Activated T-cell treated with anti-CD3 and anti-CD28 coated beads for 1 hour (primary cell): ENCODE results near the gene ANKRD34A.

Experiments used
- DNase-seq: peaks from one replicate; pipeline ENCODE4 v3.0.0-alpha.2; 2020; ENCODE audit warnings: low read depth

The ANKRD34A gene

DNA sequence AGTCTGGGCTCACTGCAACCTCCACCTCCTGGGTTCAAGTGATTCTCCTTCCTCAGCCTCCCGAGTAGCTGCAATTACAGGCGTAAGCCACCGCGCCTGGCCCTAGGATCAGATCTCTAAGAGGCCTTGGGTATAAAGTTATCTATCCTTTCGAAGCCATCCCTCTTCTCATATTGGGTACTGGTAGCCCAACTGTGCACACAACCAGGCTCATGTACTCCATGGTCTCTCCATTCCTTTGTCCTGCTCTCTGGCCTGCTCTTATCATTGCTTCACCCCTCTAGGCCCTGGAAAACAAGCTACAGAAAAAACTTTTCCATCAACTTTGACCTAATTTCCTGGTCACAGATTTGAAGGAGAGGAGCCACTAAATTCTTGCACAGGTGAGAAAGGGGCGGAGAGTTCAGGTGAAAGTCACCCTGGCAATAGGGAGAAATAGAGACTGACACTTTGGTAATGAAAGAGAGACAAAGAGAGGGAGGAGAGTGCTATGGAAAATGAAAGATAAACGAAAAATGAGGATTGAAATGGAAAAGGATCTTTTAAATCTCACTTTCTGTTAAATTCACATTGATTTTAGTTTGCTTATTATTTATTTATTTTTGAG, 26.0 kb upstream of the ANKRD34A start:
- DNase-seq = no peak

DNA sequence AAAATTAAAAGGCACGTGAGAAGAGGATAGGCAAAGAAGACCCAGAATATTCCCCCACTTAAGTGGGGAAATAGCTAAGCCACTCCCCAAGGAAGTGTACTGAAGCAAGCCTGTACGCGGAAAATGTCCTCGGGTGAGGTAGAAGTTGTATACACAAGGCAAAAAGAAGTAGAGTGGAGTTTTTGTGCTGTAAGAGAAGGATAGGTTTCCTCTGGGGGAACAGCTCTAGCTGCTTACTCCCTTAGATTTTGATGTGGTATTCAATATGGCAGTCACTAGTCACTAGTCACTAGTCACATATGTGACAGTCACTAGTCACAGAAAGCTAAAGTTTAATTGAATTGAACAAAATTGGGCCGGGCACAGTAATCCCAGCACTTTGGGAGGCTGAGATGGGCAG, 24.4 kb upstream of the ANKRD34A start:
- DNase-seq = no peak

DNA sequence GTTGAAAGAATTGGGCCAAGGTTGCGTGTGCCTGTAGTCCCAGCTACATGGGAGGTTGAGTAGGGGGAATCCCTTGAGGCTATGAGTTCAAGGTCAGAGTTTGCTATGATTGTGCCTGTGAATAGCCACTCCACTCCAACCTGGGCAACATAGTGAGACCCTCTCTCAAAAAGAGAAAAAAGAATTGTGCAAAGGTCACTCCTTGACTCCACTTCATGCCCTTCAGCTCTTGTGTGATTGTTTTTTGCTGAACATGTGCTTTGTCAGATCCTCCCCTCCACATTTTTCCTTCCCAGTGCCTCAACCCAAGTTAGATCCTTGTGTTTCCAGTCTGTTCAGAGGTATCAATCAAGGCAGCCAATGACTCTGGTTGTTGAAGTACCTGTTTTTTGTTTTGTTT, 23.6 kb upstream of the ANKRD34A start:
- no peak for DNase-seq

DNA sequence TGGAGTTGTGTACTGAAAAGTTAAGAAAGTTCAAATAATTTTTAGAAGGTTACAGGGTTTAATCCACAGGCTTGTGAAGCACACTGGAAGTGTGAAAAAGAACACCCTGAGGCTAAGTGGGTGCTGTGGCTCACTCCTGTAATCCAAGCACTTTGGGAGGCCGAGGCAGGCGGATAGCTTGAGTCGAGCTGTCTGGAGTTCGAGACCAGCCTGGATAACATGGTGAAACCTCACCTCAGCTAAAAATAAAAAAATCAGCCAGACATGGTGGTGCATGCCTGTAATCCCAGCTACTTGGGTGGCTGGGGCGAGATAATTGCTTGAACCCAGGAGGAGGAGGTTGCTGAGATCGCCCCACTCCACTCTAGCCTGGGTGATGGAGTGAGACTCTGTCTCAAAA, 22.2 kb upstream of the ANKRD34A start:
- no peak for DNase-seq

GRCh38 chr1:145985502-145986439, 21.4 kb upstream of the ANKRD34A start:
- no peak for DNase-seq

DNA sequence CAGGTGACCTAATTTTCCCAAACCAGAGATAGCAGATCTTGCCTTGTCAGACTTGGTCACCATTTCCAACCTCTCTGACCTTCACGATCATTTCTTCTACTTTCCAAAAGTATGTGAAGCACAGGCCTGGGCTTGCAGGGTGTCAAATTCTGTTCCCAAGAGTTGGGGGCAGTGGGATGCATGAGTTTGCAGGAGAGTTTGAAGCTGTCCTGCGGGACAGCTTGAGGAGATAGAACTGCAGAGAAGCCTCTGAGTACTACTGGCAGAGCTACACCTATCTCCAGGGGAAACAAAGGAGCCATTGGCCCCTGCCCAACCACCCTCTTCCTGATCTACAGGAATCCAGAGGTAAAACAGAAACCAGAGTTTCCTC, 20.7 kb upstream of the ANKRD34A start:
- no peak for DNase-seq

DNA sequence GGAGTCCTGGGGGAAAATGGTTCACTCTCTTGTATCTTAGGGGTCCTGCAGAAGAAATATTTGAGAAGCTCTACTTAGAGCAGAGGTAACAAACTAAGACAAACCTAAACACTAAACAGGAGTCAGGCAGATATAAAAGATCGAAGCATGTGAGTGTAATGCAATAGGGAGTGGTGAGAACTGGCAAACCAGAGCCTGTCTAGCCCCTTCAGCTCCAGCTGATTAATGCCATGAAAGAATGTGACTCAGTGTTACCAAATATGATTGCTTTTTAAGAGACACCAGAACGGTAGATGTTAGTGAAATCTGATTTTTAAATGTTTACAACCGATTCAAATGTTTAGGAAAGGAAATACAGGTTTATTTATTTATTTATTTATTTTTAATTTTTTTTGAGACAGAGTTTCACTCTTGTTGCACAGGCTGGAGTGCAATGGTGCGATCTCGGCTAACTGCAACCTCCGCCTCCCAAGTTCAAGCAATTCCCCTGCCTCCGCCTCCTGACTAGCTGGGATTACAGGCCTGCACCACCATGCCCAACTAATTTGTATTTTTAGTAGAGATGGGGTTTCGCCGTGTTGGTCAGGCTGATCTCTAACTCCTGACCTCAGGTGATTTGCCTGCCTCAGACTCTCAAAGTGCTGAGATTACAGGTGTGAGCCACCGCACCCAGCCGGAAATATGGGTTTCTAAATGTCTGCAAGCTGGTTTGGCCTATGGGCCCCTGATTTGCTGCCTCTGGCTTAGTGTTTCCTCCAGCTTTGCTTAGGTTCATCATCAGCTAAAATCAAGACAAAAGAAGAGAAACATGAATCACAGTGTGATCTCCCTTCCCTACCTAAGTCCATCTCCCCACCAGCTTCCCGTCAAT, 19.8 kb upstream of the ANKRD34A start:
- no peak for DNase-seq

DNA sequence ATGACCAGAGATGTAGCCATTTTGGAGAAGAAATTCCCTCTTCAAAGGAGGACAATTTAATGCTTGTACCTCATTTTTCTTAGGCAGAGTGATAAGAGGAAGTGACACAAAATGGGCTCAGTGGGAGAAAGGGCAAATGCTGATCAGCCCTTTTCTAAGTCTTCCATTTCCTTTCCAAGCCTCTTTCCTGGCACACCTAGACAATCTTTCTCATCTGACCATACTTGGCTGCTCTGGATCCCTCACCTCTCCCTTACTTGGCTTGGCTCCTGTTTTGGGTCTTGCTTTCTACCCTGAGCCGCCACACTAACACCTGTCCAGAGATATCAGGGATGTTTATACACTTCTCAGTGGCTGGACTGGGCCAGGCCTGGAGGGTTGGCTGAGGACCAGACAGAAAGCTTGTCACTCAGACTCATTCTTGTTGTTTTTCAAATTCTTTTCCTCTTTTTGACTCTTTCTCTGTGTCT, 18.9 kb upstream of the ANKRD34A start:
- DNase-seq = no peak

DNA sequence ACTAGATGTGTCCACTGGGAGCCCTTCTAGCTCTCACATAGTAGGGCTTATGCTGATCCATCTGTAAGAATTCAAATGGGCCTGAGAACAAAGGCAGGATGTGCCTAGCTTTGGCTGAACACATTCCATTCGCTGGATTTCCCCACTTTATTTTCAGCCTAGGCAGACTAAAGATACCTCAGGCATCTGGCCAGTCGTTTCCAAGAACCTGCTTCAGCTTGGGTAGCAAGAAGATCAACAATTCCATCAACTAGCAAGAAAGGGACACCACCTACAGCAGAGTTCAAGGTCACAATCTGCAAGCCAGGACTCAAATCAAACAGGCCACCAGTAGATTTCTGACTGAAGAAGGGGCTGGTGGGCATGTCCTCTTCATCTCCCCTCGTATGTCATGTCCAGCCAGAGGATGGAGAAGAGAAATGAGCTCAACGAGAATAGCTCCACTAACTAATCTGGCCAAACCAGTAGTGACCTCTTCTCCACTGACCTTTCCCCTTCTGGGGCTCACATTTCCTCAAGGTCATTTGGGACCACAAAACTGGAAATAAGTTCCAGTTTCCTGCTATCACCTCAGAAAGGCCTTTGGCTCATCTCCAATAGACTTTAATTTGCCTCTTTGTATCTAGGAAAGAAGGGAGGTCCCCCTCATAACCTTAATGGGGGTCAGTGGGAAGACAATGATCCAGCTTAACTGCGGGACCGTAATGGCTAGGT, 17.8 kb upstream of the ANKRD34A start:
- DNase-seq = no peak

GRCh38 chr1:145980457-145980994, 16.2 kb upstream of the ANKRD34A start:
- no peak for DNase-seq

DNA sequence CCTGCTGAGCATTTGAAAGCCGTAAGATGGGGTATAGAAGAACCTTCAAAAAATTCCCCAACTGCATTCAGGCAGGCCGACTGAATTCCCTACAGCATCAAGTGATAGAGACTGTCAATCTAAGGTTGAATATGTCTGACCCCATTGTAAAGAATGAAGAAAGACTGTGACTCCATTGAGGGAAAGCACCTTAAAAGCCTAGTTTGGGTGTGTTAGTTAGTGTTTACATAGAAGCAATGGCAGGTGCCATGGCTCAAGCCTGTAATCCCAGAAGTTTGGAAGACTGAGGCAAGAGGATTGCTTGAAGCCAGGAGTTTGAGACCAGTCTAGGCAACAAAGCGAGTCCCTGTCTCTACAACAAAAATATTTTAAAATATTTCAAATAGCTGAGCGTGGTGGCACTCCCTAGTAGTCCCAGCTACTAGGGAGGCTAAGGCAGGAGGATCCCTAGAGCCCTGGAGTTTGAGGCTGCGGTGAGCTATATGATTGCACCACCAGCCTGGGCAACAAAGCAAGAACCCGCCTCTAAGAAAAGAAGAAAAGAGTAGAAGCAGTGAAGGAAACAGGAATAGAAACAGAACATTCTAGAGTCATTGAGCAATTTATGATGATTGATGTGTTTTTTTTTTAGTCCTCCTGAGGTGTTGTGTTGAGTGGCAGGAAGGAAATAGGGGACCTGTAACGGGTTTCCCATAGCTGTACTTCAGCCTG, 15.5 kb upstream of the ANKRD34A start:
- DNase-seq = no peak

- peak; percentile 51 for DNase-seq
Observed at GRCh38 chr1:145978854-145979745, 14.7 kb upstream of the ANKRD34A start.

DNA sequence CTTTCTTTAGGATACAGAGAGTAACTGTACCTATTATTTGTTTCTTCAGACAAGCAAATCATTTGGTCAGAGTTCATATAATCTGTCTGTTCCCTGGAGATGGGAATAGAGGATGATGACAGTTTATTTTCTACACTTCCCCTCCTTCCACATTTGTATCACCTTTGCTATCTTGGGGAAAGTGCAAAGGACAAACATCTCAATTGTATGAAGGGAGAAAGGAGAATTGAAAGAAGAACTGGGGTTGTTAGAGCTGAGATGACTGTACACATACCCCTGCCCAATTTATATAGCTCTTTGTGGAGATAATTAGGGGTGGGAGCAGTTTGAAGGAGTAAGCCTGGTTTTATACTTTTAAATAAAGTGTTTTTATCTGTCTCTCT, 14.1 kb upstream of the ANKRD34A start:
- DNase-seq = no peak

- DNase-seq = peak; percentile 53
Observed at GRCh38 chr1:145977486-145978470, 13.4 kb upstream of the ANKRD34A start.

- DNase-seq = no peak
Observed at GRCh38 chr1:145977016-145977415, 12.6 kb upstream of the ANKRD34A start.

DNA sequence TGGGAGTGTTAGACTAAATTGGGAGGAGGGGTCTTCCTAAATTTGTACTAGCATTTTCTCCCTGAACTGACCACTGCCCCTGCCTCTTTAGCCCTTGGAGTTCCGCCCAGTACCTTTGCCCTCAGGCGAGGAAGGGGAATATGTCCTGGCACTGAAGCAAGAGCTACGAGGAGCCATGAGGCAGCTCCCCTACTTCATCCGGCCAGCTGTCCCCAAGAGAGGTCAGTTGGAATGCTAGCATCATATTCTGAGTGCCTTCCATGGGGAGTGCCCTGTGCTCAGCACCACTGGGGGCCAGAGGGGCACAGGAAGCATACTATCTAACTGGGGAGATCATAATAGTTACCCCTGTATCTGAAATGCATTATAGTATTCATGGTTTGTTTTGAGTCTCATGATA, 10.8 kb upstream of the ANKRD34A start:
- no peak for DNase-seq

DNA sequence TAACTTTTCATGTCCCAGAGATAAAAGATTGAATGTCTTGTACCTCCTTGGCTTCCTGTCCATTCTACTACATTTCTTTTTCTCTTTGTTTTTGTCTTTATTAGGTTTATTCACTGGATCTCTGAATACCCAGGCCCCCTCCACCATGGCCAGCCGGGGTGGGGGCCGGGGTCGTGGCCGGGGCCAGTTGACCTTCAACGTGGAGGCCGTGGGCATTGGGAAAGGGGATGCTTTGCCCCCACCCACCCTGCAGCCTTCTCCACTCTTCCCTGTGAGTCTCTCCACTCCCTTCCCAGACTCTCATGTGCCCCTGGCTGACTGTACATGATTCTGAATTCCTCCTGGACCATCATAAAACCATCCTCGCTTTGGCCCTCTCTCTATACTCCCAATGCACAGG, 10.3 kb upstream of the ANKRD34A start:
- no peak for DNase-seq

DNA sequence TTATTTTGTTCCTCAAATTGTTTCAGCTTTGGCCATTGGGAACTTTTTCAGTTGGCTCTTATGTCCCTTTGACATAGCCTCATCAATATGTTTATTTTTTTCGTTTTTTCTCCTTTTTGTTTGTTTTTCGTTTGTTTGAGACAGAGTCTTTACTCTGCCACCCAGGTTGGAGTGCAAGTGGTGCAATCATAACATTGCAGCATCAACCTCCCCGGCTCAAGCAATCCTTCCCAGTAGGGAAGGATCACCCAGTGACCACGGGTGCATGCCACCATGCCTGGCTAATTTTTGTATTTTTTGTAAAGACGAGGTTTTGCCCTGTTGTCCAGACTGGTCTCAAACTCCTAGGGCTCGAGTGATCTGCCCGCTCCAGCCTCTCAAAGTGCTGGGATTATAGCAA, 8.2 kb upstream of the ANKRD34A start:
- DNase-seq = no peak

GRCh38 chr1:145967288-145967687, 2.9 kb upstream of the ANKRD34A start:
- DNase-seq = no peak
